H9 (cell line): ENCODE data around the gene LRRK1. TPM values are rescaled to one million over a fixed set of nuclear protein-coding genes. Genes with fewer than 3 reads are reported as not detected.

Source experiments
- DNase-seq: peaks from one replicate; pipeline ENCODE4 v3.0.0-alpha.2; 2017
- H2AFZ ChIP-seq: one replicate; pipeline ENCODE4 v1.6.1; 2013; ENCODE audit warnings: mild to moderate bottlenecking, low read length, control low read depth, moderate library complexity
- H2AK5ac ChIP-seq: 2 replicates; pipeline ENCODE4 v1.6.1; 2013; ENCODE audit warnings: low read length, control low read depth, mixed read lengths; ENCODE audit not compliant: insufficient read length
- H2BK120ac ChIP-seq: one replicate; pipeline ENCODE4 v1.6.1; 2013; ENCODE audit warnings: low read depth, mild to moderate bottlenecking, low read length, control low read depth, inconsistent platforms; ENCODE audit not compliant: poor library complexity, severe bottlenecking
- H2BK12ac ChIP-seq: 2 replicates; pipeline ENCODE4 v1.6.1; 2013; ENCODE audit warnings: low read length, control low read depth, mixed read lengths, low read depth; ENCODE audit not compliant: insufficient read length
- H2BK15ac ChIP-seq: 2 replicates; pipeline ENCODE4 v1.6.1; 2013; ENCODE audit warnings: low read depth, low read length, control low read depth
- H2BK20ac ChIP-seq: one replicate; pipeline ENCODE4 v1.6.1; 2013; ENCODE audit warnings: low read depth, mild to moderate bottlenecking, low read length, control low read depth, inconsistent platforms; ENCODE audit not compliant: poor library complexity, severe bottlenecking
- H2BK5ac ChIP-seq: 2 replicates; pipeline ENCODE4 v1.6.1; 2013; ENCODE audit warnings: low read length, control low read depth, mixed read lengths; ENCODE audit not compliant: insufficient read length
- H3K14ac ChIP-seq: 2 replicates; pipeline ENCODE4 v1.6.1; 2013; ENCODE audit warnings: low read length, control low read depth; ENCODE audit not compliant: insufficient read depth
- H3K18ac ChIP-seq: 2 replicates; pipeline ENCODE4 v1.6.1; 2013; ENCODE audit warnings: low read depth, mild to moderate bottlenecking, mixed read lengths, low read length, control low read depth; ENCODE audit not compliant: insufficient read length
- H3K23ac ChIP-seq: 2 replicates; pipeline ENCODE4 v1.6.1; 2013; ENCODE audit warnings: low read length, control low read depth, mixed read lengths, low read depth; ENCODE audit not compliant: insufficient read length
- H3K23me2 ChIP-seq: 2 replicates; pipeline ENCODE4 v1.6.1; 2013; ENCODE audit warnings: low read depth, mild to moderate bottlenecking, mixed read lengths, low read length, control low read depth; ENCODE audit not compliant: insufficient read length, poor library complexity, severe bottlenecking
- H3K27ac ChIP-seq: 2 replicates; pipeline ENCODE4 v1.5.1; 2013; ENCODE audit warnings: low read length, control low read depth, mixed read lengths, low read depth; ENCODE audit not compliant: insufficient read length
- H3K27me3 ChIP-seq: 2 replicates; pipeline ENCODE4 v1.6.1; 2013; ENCODE audit warnings: low read length, control low read depth, inconsistent platforms; ENCODE audit not compliant: insufficient read depth
- H3K4ac ChIP-seq: 2 replicates; pipeline ENCODE4 v1.6.1; 2013; ENCODE audit warnings: low read depth, mild to moderate bottlenecking, control low read depth, inconsistent platforms, low read length, moderate library complexity
- H3K4me1 ChIP-seq: 2 replicates; pipeline ENCODE4 v1.6.1; 2013; ENCODE audit warnings: low read length, control low read depth, inconsistent platforms; ENCODE audit not compliant: insufficient read depth
- H3K4me2 ChIP-seq: 2 replicates; pipeline ENCODE4 v1.6.1; 2013; ENCODE audit warnings: low read length, control low read depth, mixed read lengths; ENCODE audit not compliant: insufficient read length, insufficient read depth
- H3K56ac ChIP-seq: 2 replicates; pipeline ENCODE4 v1.6.1; 2013; ENCODE audit warnings: low read depth, mild to moderate bottlenecking, mixed read lengths, low read length, control low read depth; ENCODE audit not compliant: insufficient read length
- H3K79me1 ChIP-seq: 2 replicates; pipeline ENCODE4 v1.6.1; 2013; ENCODE audit warnings: low read depth, mild to moderate bottlenecking, moderate library complexity, low read length, control low read depth, inconsistent platforms; ENCODE audit not compliant: insufficient read depth, poor library complexity, severe bottlenecking
- H3K79me2 ChIP-seq: 2 replicates; pipeline ENCODE4 v1.6.1; 2013; ENCODE audit warnings: low read length, control low read depth, inconsistent platforms; ENCODE audit not compliant: insufficient read depth
- H3K9ac ChIP-seq: 2 replicates; pipeline ENCODE4 v1.6.1; 2013; ENCODE audit warnings: low read length, control low read depth, mixed read lengths; ENCODE audit not compliant: insufficient read length; ENCODE audit errors: extremely low read depth
- H3K9me3 ChIP-seq: one replicate; pipeline ENCODE4 v1.6.1; 2013; ENCODE audit warnings: low read depth, low read length, inconsistent platforms; ENCODE audit not compliant: control insufficient read depth
- H3T11ph ChIP-seq: one replicate; pipeline ENCODE4 v1.6.1; 2013; ENCODE audit warnings: mild to moderate bottlenecking, low read length, control low read depth, inconsistent platforms
- H4K20me1 ChIP-seq: one replicate; pipeline ENCODE4 v1.6.1; 2013; ENCODE audit not compliant: control insufficient read depth, insufficient read length, insufficient read depth
- H4K5ac ChIP-seq: 2 replicates; pipeline ENCODE4 v1.6.1; 2013; ENCODE audit warnings: low read depth, mild to moderate bottlenecking, mixed read lengths, low read length, control low read depth; ENCODE audit not compliant: insufficient read length
- H4K8ac ChIP-seq: replicated peaks from 2 replicates; pipeline ENCODE4 v1.6.1; 2013; ENCODE audit warnings: low read length, control low read depth, mixed read lengths, low read depth; ENCODE audit not compliant: insufficient read length
- H4K91ac ChIP-seq: 2 replicates; pipeline ENCODE4 v1.6.1; 2013; ENCODE audit warnings: low read depth, mild to moderate bottlenecking, moderate library complexity, mixed read lengths, low read length, control low read depth; ENCODE audit not compliant: insufficient read length
- H3K27ac Mint-ChIP-seq, 3 experiments: 2 replicates in 2 of 3; 3 replicates in 1 of 3; pipeline ENCODE4 v1.8.0; 2020 to 2021; ENCODE audit warnings: mixed read lengths in 3 of 3, mild to moderate bottlenecking in 1 of 3, moderate library complexity in 1 of 3
- H3K27me3 Mint-ChIP-seq: 2 replicates; pipeline ENCODE4 v1.8.0; 2021; ENCODE audit warnings: low read depth, mild to moderate bottlenecking, moderate library complexity, mixed read lengths
- H3K36me3 Mint-ChIP-seq, 3 experiments: 2 replicates in 2 of 3; 3 replicates in 1 of 3; pipeline ENCODE4 v1.8.0; 2020 to 2021; ENCODE audit warnings: low read depth in 3 of 3, mixed read lengths in 3 of 3; ENCODE audit not compliant: insufficient read depth in 1 of 3
- H3K4me1 Mint-ChIP-seq, 2 experiments: 2 replicates each; pipeline ENCODE4 v1.8.0; 2020; ENCODE audit warnings: mixed read lengths in 2 of 2
- H3K4me3 Mint-ChIP-seq, 2 experiments: 2 replicates in 1 of 2; 3 replicates in 1 of 2; pipeline ENCODE4 v1.8.0; 2020 to 2021; ENCODE audit warnings: mild to moderate bottlenecking in 2 of 2, mixed read lengths in 2 of 2, moderate library complexity in 1 of 2
- H3K9me3 Mint-ChIP-seq, 2 experiments: 2 replicates in 1 of 2; 3 replicates in 1 of 2; pipeline ENCODE4 v1.8.0; 2020; ENCODE audit warnings: mild to moderate bottlenecking in 2 of 2, mixed read lengths in 2 of 2, moderate library complexity in 1 of 2
- CTCF ChIP-seq: fragments of 200-600 bp; sonication (generic); conservative IDR thresholded peaks from 3 replicates; pipeline ENCODE4 v1.8.0; 2021; ENCODE audit warnings: antibody characterized with exemption, mild to moderate bottlenecking
- WGBS: extraction: QIAGEN DNeasy Blood & Tissue Kit; methylation state at CpG from one replicate; pipeline ENCODE4 v1.1.7; 2013; ENCODE audit warnings: missing lambda C conversion rate, low lambda C conversion rate, mixed read lengths; ENCODE audit not compliant: insufficient read length; ENCODE audit errors: extremely low coverage; 5-methylcytosine and 5-hydroxymethylcytosine counted together
- total RNA-seq: library from RNA; stranded (reverse); gene quantifications from 2 replicates; pipeline ENCODE4 v1.2.1, GENCODE V29; 2021

LRRK1 gene
- total RNA-seq, 1 experiment from 2014 or later: 4.0 TPM

- Histone ChIP-seq H3T11ph (no peak overlapping the region), H3K14ac (no peak overlapping the region; the same call in 1 of the 2 replicates), H2BK120ac (no peak overlapping the region), H4K8ac (no peak overlapping the region), H3K27me3 (no peaks in the 10 kb centered on the region), H3K79me2 (no peaks in the 10 kb centered on the region), H3K23me2 (no peaks in the 10 kb centered on the region), H2AK5ac (no peak overlapping the region), H3K27ac (no peak overlapping the region), H3K4me1 (no peaks in the 10 kb centered on the region; the same call in 1 of the 2 replicates), H4K91ac (no peak overlapping the region), H2BK12ac (no peak overlapping the region), H3K56ac (no peak overlapping the region), H2BK20ac (no peak overlapping the region), H3K23ac (no peak overlapping the region), H3K4ac (no peak overlapping the region), H2BK15ac (no peak overlapping the region), H3K9ac (no peak overlapping the region), H3K9me3 (no peaks in the 10 kb centered on the region), H3K79me1 (no peaks in the 10 kb centered on the region), H4K20me1 (no peaks in the 10 kb centered on the region), H3K18ac (no peak overlapping the region), H3K4me2 (no peak overlapping the region), H2AFZ (no peak overlapping the region), H4K5ac (no peak overlapping the region), H2BK5ac (no peak overlapping the region)
- no peak overlapping the region for H3K4me3 Mint-ChIP-seq
- no peak for TF ChIP-seq CTCF
- WGBS: no CpG with 5 or more reads among the region's 25 CpGs
- H3K36me3 Mint-ChIP-seq: no peaks in the 10 kb centered on the region; a peak in 1 of 7 replicates
- no peaks in the 10 kb centered on the region for H3K9me3 Mint-ChIP-seq
- peaks cover 7% of the 10 kb centered on the region for H3K27me3 Mint-ChIP-seq
- DNase-seq: peak; percentile 28
- H3K27ac Mint-ChIP-seq: no peak overlapping the region
- H3K4me1 Mint-ChIP-seq: peaks cover 2 to 3% of the 10 kb centered on the region in 2 experiments; a peak in 2 of 4 replicates
Observed at GRCh38 chr15:101027273-101027901, 108.2 kb downstream of the LRRK1 start.
